HG03520 (cell line): ENCODE results near the gene UBE2Z.
"Not testable (repeated sequence)": the region's sequence is repeated elsewhere in the genome, so short reads cannot be mapped to it uniquely, and the experiment has no call there.

Source experiments
- ATAC-seq: cut with Tn5 transposase; IDR thresholded peaks from one replicate; pipeline ENCODE4 v1.9.1; 2021; ENCODE audit warnings: mild to moderate bottlenecking, moderate library complexity; ENCODE audit not compliant: unreplicated experiment

The UBE2Z gene

DNA sequence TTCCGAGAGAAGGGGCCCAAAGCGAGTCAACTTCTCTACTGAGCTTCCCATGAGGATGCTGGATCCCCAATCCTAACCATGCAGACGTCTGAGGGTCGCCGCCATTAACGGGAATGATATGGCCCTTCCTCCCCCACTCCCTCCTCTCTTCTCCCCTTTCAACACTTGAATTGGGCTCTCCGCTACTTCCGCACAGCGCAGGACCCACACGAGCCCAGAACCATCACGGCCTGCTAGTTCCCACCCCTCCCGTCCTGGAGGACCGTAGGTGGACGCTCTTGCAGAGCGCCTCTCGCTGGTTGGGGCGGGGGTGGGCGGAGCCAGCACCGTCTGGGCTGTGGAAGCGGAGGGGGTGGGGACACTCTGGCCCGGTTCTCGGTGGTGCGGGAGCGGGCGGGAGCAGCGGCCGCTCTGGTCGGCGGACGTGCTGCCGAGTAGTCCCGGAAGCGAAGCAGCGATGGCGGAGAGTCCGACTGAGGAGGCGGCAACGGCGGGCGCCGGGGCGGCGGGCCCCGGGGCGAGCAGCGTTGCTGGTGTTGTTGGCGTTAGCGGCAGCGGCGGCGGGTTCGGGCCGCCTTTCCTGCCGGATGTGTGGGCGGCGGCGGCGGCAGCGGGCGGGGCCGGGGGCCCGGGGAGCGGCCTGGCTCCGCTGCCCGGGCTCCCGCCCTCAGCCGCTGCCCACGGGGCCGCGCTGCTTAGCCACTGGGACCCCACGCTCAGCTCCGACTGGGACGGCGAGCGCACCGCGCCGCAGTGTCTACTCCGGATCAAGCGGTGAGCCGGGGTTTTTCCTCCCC, at the start of gene UBE2Z:
UBE2Z (plus strand) TSS at position 361 of the 797 bp plus-strand sequence; CDS start at position 458, 97 bp downstream.
- ATAC-seq, result peak; percentile 67

DNA sequence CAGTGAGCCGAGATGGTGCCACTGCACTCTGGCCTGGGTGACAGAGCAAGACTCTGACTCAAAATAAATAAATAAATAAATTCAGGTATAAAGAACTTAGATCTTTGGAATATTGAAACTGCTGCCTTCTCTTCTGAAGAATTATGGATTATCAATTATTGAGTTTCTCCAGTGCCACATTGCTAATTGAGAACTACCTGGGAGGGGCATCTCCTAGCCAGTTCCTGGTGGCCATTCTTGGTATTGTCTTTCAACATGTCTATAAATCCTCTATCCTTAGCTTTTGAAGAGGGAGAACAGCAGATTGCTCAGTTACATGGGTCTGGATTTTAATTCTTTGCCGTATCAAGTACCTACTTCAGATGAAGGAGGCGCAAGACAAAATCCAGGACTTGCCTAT, 48.2 kb upstream of the UBE2Z start:
- ATAC-seq, result no peak

DNA sequence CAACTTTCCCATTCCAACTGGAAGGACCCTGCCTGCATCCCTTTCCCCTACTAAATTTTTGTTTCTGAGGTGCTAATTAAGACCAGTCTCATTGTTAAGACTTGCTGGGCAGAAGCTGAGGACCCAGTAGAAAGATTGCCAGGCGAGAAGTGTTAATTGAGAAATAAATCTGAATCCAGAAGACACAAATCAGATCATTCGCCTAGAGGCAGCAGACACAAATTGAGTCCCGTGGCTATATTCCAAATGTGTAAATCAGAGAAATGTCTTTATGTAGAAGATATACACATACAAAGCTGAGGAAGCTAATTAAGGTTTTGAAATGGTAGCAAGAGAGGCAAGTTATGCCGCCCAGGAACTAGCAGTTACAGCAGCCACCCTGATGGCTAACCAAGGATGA, 47.8 kb upstream of the UBE2Z start:
- ATAC-seq, result no peak

- no peak for ATAC-seq
These were observed 39.2 kb upstream of the UBE2Z start for GRCh38 chr17:48868916-48869500.

DNA sequence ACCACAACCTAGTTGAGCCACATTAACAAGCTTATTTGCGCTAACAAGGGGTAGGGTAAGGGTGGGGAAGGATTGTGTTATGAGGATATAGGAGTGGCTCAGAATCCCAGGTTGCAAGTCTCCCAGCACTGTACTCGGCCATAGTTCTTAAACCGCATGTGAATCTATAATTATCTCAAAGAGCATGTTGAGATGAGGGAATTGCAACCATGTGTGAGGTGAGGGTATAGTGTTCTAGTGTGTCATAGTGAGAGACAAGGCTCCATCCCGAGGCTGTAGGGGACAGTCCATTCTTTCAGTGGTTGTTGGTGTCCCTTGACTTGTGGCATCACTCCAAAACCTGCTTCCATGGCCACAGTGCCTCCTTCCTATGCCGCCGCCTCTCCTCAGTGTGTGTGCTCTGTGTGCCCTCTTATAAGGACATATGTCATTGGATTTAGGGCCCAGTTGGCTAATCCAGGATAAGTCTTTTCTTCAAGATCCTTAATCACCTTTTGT, 38.3 kb upstream of the UBE2Z start:
- ATAC-seq, result no peak

DNA sequence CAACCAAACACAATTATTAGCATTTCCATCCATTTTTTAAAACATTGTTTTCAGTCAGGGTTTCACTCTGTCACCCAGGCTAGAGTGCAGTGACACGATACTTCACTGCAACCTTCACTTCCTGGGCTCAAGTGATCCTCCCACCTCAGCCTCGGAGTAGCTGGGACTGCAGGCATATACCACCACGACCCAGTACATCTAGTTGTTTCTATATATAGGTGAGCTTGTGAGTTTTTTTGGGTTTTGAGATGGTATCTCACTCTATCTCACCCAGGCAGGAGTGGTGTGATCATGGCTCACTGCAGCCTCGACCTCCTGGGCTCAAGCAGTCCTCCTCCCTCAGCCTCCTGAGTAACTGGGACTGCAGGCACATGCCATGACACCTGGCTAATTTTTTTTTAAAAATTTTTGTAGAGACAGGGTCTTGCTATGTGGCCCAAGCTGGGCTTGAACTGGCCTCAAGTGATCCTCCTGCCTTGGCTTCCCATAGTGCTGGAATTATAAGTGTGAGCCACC, 37.1 kb upstream of the UBE2Z start:
- no peak for ATAC-seq

DNA sequence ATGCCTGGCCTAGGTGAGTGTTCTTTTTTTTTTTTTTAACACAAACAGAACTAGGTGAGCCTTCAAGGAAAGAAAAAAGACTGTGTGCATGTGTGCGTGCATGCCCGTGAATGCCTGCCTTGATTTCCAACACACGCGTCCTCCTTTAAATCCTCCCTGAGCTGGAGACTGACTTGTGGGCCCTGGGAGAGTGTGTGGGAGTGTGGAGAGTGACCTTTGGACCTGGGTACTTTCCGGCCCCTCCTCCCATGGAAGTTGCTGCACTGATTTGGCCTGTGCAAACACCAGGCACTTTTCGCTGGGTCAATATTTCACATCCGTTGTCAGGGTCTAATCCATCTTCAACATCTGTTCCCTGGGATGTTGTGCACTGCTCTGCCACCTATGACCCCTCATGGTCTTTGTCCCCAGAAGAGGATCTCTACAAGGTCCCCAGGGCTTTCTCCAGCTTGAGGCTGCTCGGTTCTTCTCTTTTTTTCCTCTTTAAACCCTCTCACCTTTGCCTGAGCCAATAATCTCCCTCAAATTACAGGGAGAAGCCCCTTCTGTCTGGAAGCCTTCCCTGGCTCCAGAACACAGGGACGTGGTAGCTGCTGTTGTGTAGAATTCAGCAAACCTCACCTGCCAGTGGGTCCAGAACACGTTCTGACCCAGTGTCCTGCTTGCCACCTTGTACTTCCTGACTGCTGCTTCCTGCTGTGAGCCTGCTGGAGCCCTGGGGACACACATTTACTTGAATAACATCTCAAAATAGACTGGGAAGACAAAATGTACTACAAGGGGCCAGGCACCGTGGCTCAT, 36.5 kb upstream of the UBE2Z start:
- no peak for ATAC-seq

DNA sequence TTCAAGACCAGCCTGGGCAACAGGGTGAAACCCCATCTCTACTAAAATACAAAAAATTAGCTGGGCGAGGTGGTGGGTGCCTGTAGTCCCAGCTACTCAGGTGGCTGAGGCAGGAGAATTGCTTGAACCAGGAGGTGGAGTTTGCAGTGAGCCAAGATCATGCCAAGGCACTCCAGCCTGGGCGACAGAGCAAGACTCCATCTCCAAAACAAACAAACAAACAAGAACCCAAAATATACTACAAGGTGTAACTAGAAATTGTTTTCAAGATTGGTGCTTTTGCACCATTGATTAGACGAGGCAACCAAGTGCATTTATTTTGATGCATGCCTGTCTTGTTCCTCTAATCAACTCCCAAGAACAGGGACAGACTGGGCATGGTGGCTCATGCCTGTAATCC, 35.8 kb upstream of the UBE2Z start:
- not testable (repeated sequence) for ATAC-seq

DNA sequence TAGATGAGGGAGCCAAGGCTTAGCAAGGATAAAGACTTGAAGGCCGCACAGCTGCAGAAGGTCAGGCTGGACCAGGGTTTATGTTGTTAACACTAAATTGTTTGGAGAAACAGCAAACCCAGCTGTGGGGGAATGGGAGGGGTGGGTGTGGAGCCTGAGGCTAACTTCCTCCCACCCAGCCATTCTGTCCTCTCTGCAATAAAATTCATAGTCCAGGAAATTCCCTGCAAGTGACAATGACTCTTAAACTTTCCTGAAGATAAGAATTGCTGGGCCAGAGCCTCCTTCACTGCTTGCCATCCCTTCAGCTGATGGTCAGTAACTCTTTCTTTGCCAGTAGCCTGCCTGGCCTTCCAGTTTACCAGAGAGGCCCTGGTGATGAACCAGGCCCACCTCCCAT, 35.0 kb upstream of the UBE2Z start:
- no peak for ATAC-seq

- no peak for ATAC-seq
These were observed 34.3 kb upstream of the UBE2Z start for GRCh38 chr17:48873696-48874443.

- no peak for ATAC-seq
These were observed 29.0 kb upstream of the UBE2Z start for GRCh38 chr17:48878920-48879898.

DNA sequence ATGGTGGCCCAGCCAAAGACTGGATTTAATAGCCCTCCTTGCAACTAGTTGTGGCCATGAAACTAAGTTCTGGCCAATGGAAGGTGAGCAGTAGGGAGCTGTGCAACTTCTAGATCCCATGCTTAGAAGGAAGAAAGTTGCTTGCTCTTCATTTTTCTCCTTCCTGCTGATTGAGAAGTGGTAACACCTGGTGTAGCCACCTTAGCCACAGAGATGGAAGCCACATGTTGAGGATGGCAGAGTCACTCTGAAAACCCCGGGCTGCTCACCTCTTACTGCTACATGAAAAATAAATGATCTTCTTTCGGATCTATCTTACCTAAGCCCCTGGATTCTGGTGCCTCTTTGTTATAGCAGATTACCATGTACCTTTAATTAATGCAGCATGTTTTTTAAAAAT, 25.9 kb upstream of the UBE2Z start:
- ATAC-seq, result no peak

DNA sequence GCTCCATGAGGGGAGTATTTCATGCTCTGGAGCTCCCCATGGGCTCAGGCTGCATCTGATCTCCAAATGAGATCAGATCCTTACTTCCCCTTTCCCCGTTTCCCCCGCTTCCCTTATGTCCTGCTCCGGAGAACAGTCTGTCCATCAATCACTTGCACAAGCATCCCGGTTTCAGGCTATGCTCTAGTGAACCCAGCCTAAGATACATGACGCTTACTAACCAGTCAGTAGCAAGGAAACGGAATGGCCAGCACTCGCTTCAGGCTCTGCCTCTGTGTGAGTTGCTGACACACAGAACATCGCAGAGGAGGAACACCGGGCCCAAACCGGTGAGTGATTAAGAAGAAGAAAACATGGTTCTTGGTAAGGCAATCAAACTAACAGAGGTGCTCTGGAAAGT, 25.0 kb upstream of the UBE2Z start:
- no peak for ATAC-seq

DNA sequence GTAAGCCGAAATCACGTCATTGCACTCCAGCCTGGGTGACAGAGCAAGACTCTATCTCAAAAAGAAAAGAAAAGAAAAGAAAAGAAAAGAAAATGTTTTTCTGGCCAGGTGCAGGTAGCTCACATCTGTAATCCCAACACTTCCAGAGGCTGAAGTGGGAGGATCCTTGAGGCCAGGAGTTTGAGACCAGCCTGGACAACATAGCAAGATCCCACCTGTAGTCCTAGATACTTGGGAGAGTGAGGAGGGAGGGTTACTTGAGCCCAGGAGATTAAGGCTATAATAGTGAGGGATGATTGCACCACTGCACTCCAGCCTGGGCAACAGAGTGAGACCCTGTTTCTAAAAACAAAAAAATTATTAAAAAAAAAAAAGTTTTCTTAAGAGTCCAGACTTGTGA, 18.1 kb upstream of the UBE2Z start:
- ATAC-seq, result no peak

DNA sequence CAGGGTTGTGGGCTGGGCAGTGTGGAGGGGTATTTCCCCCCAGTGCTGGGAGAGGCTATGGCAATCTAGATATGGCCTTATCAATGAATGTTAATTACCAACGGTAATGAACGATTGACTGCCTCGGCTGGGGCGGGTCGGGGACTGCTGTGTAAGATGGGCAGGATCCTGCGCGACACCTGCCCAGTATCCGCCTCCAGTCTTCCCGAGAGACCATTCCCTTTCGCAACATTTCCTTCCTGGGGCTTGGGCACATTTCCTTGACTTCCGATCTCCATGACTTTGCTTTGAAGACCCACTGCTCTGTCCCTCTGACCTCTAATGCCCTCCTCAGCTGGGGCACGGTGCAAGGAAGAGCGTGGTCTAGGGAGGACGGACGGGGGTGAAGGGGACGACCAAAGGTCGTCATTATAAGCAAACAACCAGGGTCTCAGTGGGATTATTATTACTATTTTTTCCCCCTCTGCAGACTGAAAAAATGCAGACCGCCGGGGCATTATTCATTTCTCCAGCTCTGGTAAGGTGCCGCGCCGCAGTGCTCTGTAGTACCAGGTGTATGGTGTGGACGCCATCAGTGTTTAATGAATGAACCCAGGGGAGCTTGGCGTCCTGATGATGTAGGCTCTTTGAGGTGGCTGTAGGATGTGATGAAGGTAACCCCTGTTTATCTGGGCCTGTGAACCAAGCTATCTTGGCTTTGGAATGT, 15.1 kb upstream of the UBE2Z start:
- no peak for ATAC-seq

GRCh38 chr17:48893646-48894508, 14.3 kb upstream of the UBE2Z start:
- no peak for ATAC-seq

DNA sequence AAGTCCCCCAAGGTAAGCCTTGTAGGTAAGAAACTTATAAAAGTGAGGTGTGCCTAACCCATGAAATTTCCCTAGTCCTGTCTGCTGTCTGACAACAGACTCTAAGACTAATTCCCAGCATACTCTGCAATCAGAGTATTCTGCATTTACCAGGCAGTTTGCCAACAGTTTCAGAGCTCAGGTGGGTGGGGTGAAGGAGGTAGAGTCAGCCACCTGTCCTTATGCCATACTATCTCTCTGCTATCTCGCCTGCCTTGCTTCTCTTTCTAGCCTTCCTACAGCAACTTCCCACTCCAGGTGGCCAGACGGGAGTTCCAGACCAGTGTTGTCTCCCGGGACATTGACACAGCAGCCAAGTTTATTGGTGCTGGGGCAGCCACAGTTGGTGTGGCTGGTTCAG, 13.3 kb upstream of the UBE2Z start:
- no peak for ATAC-seq

DNA sequence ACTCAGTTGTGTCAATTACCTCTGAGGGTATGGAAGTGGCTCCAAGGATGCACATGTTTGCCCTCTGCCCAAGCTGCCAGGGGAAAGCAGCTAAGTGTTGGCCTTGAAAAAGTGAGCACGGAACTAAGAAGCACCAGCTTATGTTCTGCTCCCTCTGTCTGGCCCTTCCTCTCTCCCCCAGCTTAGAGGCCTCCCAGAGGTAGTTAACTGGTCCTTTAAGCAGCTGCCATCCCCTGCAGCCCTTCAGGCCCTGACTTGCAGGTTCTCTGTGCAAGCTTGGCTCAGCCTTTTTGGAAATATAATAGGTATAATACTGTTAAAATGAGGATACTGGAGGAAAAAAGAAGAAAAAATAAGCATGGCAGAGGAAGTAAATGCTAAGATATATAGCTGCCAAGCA, 7.0 kb upstream of the UBE2Z start:
- ATAC-seq, result no peak
